Vagina (tissue), 2 donors: Measurements from ENCODE around the gene AGER. TPM values are rescaled to one million over a fixed set of nuclear protein-coding genes. Genes with fewer than 3 reads are reported as not detected.

ENCODE experiments used
- DNase-seq, 2 donors: peaks; one replicate each; pipeline ENCODE4 v3.0.0-alpha.2; 2017; ENCODE audit errors: extremely low spot score in 2 of 2
- H3K27ac ChIP-seq: fragments of 200-600 bp; sonication (generic); one replicate; pipeline ENCODE4 v1.5.1; 2019
- H3K27me3 ChIP-seq: fragments of 200-600 bp; sonication (generic); one replicate; pipeline ENCODE4 v1.5.1; 2019
- H3K36me3 ChIP-seq, 2 donors: fragments of 200-600 bp; sonication (generic); one replicate each; pipeline ENCODE4 v1.5.1; 2017 to 2019
- H3K4me1 ChIP-seq: fragments of 200-600 bp; sonication (generic); one replicate; pipeline ENCODE4 v1.5.1; 2019
- H3K4me3 ChIP-seq, 2 donors: fragments of 200-600 bp; sonication (generic); 1 replicate in 1 of 2; 2 replicates in 1 of 2; pipeline ENCODE4 v1.5.1; 2016 to 2019
- H3K9me3 ChIP-seq: fragments of 200-600 bp; sonication (generic); one replicate; pipeline ENCODE4 v1.5.1; 2019
- POLR2A ChIP-seq, 2 donors: fragments of 450-650 bp; IDR thresholded peaks; one replicate each; pipeline ENCODE4 v1.6.1; 2017; ENCODE audit warnings: antibody characterized with exemption in 2 of 2, mild to moderate bottlenecking in 2 of 2, moderate library complexity in 2 of 2
- POLR2AphosphoS5 ChIP-seq, 2 donors: sonication (generic); formaldehyde crosslinking; IDR thresholded peaks; one replicate each; pipeline ENCODE4 v1.9.0; 2017; ENCODE audit warnings: antibody characterized with exemption in 2 of 2, mild to moderate bottlenecking in 2 of 2, low read depth in 1 of 2; ENCODE audit not compliant: insufficient read depth in 1 of 2
- intact Hi-C: fragments of 100-400 bp; cut with DNase I; formaldehyde crosslinking; loops from one replicate; pipeline ENCODE4 v1.15.1; 2023
- total RNA-seq: library from RNA; depleted of rRNA; stranded (reverse); fragments of >200 nt; gene quantifications from one replicate; pipeline ENCODE4 v1.2.3, GENCODE V29; 2016
- TF ChIP-seq, protein P1 (sequence below), 3 experiments: fragments of 450-650 bp in 2 of 3; fragments of 200-600 bp in 1 of 3; sonication (generic) in 1 of 3; IDR thresholded peaks; one replicate each; pipeline ENCODE4 v1.5.1; 2017 to 2019; ENCODE audit warnings: antibody characterized with exemption in 3 of 3, mild to moderate bottlenecking in 2 of 3, moderate library complexity in 2 of 3

The AGER gene
- total RNA-seq, 1 donor from 2014 or later = 8.1 TPM

DNA sequence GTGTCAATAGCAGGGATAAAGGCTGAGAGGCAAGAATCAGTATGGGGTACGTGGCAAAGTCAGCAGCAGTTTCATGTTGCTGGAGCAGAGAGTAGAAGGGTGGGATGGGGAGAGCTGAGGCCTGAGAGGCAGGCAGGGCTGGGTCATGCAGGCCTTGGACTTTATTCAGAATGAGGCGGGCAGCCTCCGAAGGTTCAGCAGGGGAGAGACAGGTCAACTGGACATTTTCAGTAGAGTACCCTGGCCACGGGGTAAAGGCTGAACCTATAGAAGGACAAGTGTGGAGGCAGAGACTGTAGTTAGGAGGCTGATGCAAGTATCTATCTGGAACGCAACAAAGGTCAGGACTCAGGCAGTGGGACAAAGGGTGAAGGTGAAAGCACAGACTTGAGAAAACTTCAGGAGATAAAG, 26.1 kb upstream of the AGER start:
- no peak for DNase-seq

DNA sequence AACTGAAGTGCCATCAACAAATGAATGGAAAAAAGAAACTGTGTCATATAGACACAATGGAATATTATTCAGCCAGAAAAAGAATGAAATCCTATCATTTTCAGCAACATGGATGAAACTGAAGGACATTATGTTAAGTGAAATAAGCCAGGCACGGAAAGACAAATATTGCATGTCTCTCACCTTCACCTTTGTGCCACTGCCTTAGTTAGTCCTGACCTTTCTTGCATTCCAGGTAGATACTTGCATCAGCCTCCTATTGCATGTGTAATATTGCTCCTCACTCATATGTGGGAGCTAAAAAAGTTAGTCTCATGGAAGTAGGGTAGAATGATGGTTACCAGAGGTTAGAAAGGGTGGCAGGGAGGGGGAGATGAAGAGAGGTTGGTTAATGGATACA, 24.9 kb upstream of the AGER start:
- intact Hi-C loops = no loop called here
- no peaks in the 10 kb centered on the region for H3K36me3 ChIP-seq
- no peak overlapping the region for H3K27ac ChIP-seq
- H3K27me3 ChIP-seq = no peaks in the 10 kb centered on the region
- no peak for DNase-seq
- TF ChIP-seq POLR2A (IDR thresholded peaks at IDR 0.05) (no peak), POLR2AphosphoS5 (IDR thresholded peaks at IDR 0.05; ENCODE audit: insufficient read depth in 1 of 2, low read depth in 1 of 2) (no peak)
- TF ChIP-seq, protein P1, sequence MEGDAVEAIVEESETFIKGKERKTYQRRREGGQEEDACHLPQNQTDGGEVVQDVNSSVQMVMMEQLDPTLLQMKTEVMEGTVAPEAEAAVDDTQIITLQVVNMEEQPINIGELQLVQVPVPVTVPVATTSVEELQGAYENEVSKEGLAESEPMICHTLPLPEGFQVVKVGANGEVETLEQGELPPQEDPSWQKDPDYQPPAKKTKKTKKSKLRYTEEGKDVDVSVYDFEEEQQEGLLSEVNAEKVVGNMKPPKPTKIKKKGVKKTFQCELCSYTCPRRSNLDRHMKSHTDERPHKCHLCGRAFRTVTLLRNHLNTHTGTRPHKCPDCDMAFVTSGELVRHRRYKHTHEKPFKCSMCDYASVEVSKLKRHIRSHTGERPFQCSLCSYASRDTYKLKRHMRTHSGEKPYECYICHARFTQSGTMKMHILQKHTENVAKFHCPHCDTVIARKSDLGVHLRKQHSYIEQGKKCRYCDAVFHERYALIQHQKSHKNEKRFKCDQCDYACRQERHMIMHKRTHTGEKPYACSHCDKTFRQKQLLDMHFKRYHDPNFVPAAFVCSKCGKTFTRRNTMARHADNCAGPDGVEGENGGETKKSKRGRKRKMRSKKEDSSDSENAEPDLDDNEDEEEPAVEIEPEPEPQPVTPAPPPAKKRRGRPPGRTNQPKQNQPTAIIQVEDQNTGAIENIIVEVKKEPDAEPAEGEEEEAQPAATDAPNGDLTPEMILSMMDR (IDR thresholded peaks at IDR 0.05) = no peak
- no peaks in the 10 kb centered on the region for H3K4me1 ChIP-seq
- no peaks in the 10 kb centered on the region for H3K9me3 ChIP-seq
- no peak overlapping the region for H3K4me3 ChIP-seq

More for the DNA sequence above, 26.1 kb upstream of the AGER start:
- Histone ChIP-seq H3K4me3 (no peak overlapping the region), H3K9me3 (no peaks in the 10 kb centered on the region), H3K27me3 (no peaks in the 10 kb centered on the region), H3K36me3 (no peaks in the 10 kb centered on the region), H3K4me1 (no peaks in the 10 kb centered on the region), H3K27ac (no peak overlapping the region)
- intact Hi-C loops = no loop called here
- TF ChIP-seq POLR2A (IDR thresholded peaks at IDR 0.05) (no peak), POLR2AphosphoS5 (IDR thresholded peaks at IDR 0.05; ENCODE audit: insufficient read depth in 1 of 2, low read depth in 1 of 2) (no peak)
- TF ChIP-seq, protein P1 (IDR thresholded peaks at IDR 0.05) = no peak

DNA sequence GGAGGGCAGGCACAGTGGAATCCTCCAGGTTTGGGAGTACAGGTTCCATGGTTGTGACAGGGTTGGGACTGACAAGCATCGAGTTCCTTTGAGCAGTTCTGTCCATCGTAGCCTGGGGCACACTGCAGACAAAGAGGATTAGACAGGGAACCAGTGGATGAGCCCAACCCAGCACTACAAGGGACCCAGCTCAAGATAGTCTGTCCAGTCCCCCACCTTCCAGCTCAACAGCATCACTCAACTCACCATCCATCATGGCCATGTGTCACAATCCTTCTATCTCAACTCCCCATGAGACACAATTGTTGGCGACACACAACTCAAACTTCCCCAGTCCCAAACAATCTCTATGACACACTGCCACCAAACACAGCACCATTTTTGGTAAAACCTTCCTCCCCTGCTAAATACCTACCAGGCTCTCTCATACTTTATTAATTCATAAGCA, 20.2 kb upstream of the AGER start:
- Histone ChIP-seq H3K36me3 (no peaks in the 10 kb centered on the region), H3K4me3 (no peak overlapping the region), H3K27me3 (no peaks in the 10 kb centered on the region), H3K27ac (no peak overlapping the region), H3K9me3 (no peaks in the 10 kb centered on the region), H3K4me1 (no peaks in the 10 kb centered on the region)
- intact Hi-C loops = no loop called here
- TF ChIP-seq, protein P1 (IDR thresholded peaks at IDR 0.05) = no peak
- no peak for TF ChIP-seq POLR2A (IDR thresholded peaks at IDR 0.05)
- TF ChIP-seq POLR2AphosphoS5 (IDR thresholded peaks at IDR 0.05; ENCODE audit: insufficient read depth in 1 of 2, low read depth in 1 of 2) = no peak
- no peak for DNase-seq

DNA sequence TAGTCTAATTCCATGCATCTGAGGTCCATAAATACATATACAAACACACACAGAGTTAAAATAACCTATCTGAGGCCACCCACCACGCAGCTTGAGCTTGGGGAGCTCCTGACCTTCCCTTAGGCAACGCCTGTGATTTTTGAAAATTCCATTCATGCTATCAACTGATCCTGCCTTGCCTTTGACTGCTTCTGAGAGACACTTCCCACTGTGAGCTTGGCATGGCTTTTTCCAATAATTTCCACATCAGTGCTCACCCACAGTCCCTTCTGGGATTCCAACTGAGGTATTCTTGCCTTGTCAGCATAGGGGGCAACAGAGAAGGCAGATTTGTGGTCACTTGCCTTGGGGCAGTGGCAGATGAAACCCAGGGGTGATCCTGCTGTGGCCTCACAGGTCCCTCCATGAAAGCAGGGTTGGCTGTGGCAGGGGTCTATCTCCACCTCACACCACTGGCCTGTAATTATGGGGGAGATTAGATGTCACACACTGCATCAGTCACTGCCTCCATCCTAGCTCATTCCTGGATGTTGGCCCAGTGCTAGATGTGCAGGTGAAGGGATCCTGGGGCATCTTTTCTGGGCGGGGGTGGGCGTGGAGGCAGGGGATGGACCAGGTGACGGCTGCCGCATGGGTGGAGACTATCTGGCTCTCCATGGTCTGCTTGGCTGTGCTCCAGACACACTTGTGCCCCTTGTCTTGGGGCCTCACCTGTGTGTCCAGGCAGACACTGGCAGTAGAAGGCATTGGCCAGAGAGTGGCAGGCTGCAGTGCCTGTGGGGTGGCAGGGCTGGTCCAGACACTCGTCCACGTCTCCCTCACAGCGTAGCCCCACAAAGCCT, 19.6 kb upstream of the AGER start:
- intact Hi-C loops = no loop called here
- no peaks in the 10 kb centered on the region for H3K36me3 ChIP-seq
- H3K4me1 ChIP-seq = no peaks in the 10 kb centered on the region
- H3K9me3 ChIP-seq = no peaks in the 10 kb centered on the region
- TF ChIP-seq, protein P1 (IDR thresholded peaks at IDR 0.05) = no peak
- no peak for TF ChIP-seq POLR2AphosphoS5 (IDR thresholded peaks at IDR 0.05; ENCODE audit: insufficient read depth in 1 of 2, low read depth in 1 of 2)
- TF ChIP-seq POLR2A (IDR thresholded peaks at IDR 0.05) = no peak
- H3K4me3 ChIP-seq = no peak overlapping the region
- H3K27ac ChIP-seq = no peak overlapping the region
- H3K27me3 ChIP-seq = no peaks in the 10 kb centered on the region
- DNase-seq = no peak

DNA sequence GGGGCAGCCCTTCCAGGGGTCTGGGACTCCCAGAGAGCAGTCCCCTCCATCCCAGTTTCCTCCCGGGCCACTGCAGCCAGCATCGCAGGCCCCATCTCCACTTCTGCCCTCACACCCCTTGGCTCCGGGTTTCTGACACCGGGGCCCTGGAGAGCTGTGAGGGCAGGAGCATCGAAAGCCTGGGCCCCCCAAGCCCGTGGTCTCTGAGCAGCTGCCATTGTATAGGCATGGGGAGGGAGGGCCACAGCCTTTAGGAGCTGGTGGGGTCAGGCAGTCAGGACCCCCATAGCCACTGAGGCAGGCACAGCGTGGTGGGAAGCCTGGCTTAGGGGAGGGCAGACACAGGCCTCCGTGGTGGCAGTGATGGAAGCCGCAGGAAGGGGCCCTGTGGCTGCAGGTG, 18.1 kb upstream of the AGER start:
- intact Hi-C loops = no loop called here
- no peaks in the 10 kb centered on the region for H3K27me3 ChIP-seq
- H3K9me3 ChIP-seq = no peaks in the 10 kb centered on the region
- DNase-seq = no peak
- H3K4me1 ChIP-seq = peaks cover 2% of the 10 kb centered on the region
- no peak overlapping the region for H3K4me3 ChIP-seq
- no peak overlapping the region for H3K27ac ChIP-seq
- no peaks in the 10 kb centered on the region for H3K36me3 ChIP-seq
- TF ChIP-seq POLR2A (IDR thresholded peaks at IDR 0.05) (no peak), POLR2AphosphoS5 (IDR thresholded peaks at IDR 0.05; ENCODE audit: insufficient read depth in 1 of 2, low read depth in 1 of 2) (no peak)
- TF ChIP-seq, protein P1 (IDR thresholded peaks at IDR 0.05) = no peak
